HG03159 (cell line): ENCODE measurements around the gene KLHDC4.
"Not testable (repeated sequence)": the region's sequence is repeated elsewhere in the genome, so short reads cannot be mapped to it uniquely, and the experiment has no call there.

Experiments used
- ATAC-seq: cut with Tn5 transposase; IDR thresholded peaks from one replicate; pipeline ENCODE4 v1.9.1; 2021; ENCODE audit warnings: mild to moderate bottlenecking, moderate library complexity; ENCODE audit not compliant: unreplicated experiment

Gene KLHDC4

DNA sequence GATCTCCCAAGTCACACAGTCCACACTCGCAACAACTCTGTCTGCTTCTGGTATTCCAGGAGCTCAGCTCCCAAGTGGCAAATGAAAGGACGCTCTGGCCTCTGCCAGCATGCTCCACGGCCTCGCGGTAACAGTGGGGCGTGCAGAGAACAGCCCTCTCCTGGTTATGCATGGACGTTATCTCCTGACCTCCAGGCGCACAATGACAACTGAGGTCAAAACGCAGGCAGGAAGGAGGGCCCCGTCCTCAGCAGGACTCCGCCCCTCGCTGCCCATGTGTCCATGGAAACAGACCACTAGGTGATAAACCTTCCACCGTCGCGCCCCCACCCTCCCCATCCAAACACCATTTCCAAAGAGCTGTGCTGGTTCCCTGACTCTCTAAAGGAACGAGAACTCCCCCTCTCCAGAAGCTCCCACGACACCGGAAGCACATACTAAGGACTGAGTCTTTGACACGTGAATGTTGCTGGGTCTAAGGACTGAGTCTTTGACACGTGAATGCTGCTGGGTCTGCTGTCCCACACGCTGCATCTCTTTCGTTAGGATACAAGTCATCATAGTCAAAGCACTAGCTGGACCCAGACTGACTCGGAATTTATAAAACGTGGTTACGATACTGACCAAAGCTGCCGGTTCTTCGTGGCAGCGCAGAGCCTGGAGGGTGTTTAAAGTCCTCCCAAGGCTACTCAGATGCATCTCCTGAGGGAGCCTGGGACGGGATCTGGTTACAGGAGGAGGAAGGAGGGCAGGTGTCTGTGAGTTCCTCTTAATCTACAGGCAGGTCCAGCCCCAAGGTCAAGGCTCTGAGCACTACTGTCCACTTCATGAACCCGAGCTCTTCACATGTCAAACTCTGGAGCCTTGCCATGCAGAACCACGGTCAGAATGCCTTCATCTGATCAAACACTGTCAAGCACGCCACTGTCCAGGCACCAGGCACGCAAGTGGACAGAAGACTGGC is 43.9 kb downstream of the KLHDC4 start:
- no peak for ATAC-seq

DNA sequence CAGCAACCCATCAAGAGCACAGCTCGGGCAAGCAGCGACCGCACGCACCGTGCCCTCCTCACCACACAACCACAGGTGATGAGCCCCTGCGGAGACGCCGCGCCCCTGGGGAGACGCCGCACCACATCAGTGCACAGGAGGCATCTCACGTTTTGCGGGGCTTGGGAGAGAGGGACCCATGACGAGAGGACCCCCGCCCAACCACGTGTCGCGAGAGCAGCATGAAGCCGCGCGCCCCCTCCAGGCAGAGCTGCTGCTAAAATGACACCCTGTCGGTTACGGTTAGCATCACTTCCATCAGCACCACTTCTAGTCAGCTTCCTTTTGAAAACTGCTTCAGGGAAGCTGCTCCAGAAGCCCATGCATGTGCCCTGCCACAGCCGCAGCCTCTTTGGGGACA is 45.3 kb downstream of the KLHDC4 start:
- ATAC-seq = no peak

GRCh38 chr16:87718831-87719230 is 47.0 kb downstream of the KLHDC4 start:
- not testable (repeated sequence) for ATAC-seq

DNA sequence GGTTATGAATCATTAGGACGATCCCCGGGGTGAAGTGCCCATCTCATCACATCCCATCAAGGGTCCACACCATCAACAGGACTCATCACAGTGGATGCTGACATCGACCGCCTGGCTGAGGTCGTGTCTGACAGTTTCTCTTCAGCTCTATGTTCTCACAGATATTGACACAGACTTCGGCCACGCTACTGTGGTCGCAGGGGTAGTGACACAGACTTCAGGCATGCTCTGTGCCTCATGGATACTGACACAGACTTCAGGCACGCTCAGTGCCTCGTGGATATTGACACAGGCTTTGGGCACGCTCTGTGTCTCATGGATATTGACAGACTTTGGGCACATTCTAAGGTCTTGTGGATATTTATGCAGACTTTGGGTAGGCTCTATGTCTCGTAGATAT is 50.1 kb downstream of the KLHDC4 start:
- no peak for ATAC-seq

DNA sequence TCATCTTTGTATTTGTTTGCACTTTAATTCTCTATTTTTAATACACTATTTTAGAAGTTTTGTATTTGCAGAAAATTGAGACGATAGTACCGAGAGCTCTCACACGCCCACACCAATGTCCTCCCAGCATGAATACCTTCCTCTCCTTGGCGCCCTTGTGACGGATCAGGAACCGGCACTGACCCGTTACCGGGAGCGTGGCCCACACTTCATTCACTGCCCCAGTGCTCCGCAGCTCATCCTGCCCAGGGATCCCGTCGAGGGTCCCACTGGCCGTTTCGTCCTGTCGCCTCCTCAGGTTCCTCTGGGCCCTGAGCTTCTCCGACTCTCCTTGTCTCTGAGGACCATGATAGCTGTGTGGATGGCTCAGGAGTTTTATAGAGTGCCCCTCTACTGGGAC is 50.6 kb downstream of the KLHDC4 start:
- no peak for ATAC-seq

GRCh38 chr16:87713451-87714229 is 52.1 kb downstream of the KLHDC4 start:
- ATAC-seq = no peak

DNA sequence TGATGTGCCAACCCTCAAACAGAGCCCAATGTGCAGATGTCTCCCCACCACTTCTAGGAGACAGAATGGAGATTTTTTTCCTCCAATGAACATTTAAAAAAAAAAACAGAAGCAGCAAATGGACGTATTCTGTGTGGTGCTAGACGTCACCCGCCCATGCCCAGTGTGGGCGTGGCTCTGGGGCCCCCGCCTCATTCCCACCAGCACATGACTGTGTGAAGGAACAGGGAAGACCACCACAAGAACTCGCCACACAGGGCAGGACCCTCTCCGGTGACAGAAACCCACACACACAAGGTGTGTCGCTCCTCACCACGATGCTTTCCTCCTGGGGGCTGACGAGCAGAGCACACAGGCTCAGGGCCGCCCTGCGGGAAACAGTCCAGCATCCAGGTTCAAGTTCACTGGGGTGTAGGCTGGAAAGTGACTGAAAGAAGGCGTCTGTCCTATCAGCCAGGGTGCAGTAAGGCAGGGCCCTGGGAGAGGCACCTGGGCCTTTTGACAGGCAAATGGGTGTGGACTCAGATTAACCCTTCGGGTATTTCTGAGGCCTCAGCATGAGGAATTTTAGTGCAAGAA is 53.5 kb downstream of the KLHDC4 start:
- no peak for ATAC-seq

GRCh38 chr16:87710887-87711286 is 54.9 kb downstream of the KLHDC4 start:
- ATAC-seq = no peak

DNA sequence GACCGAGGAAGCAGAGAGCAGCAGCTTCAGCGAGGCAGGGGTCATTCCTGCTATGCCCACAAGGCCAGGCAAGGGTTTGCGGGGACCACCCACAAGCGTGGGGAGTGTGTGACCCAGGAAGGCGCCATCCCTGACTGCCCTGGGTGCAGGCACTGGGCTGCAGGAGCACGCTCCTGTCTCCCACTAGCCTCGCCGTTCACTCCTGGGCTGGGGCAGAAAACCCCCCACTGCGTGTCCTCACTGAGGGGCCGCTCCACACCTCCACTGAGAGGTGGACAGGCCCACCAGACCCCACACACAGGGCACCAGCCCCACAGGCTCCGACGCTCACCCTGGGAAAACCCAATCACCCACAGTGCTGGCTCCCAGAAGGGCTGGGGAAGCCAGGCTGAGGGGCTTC is 56.1 kb downstream of the KLHDC4 start:
- ATAC-seq = no peak

GRCh38 chr16:87708881-87709638 is 56.7 kb downstream of the KLHDC4 start:
- ATAC-seq = no peak

- ATAC-seq = no peak
These were observed 57.8 kb downstream of the KLHDC4 start for GRCh38 chr16:87707714-87708580.

GRCh38 chr16:87707097-87707496 is 58.7 kb downstream of the KLHDC4 start:
- no peak for ATAC-seq

DNA sequence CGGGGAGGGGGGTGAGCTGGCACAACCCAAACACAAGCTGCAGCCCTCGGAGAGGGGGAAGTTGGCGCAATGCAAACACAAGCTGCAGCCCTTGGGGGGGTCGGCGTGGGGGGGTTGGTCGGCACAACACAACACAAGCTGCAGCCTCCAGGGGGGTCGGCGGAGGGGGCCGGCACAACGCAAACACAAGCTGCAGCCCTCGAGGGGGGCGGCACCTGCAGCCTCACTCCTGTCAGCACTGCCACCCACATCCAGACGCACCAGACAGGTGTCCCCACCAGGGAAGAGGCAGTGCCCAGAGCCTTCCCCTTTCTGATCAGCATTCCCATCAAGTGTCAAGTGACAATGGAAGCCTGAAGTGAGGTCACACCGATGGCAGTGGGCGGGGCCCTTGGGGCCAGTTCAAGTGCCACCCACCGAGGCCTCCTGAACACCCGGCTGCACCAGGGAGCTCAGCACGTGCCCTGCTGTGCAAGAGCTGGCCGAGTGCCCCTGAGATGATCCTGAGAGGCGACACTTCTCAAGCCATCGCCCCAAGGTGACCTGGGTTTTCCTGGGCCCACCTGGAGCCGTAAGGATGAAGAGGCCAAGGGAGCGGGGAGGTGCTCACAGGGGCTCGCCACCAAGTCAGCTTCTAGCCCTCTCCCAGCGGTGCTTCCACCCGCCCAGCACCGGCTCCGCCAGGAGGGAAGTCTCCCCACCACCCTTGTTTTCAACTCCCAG is 59.3 kb downstream of the KLHDC4 start:
- no peak for ATAC-seq

GRCh38 chr16:87705771-87706277 is 60.0 kb downstream of the KLHDC4 start:
- ATAC-seq = no peak

DNA sequence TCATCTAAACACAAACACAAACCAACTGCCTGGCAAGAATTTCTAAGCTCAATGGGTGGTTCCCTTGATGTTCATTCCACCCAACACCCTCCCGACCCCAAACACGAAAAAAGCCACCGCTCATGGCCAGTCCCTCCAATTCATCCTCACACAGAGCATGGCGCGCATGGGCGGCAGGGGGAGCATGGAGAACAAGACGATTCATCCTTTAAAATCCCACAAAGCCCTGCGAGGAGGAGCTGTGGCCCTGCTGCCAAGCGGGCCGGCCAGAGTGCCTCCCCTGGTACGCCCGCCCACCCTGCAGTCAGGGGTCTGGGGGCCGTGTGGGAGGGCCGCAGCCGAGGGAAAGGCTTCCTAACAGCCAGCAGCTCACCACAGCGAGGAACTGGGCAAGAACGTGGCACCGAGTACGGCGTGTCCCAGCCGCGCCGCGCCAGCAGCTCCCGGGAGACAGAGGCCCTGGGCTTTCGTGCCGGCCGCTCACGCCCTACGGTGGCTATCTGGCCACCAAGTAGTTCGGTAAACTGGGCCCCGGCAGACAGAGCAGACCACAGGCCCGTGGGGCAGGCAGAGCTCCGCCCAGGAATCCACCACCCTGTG is 60.9 kb downstream of the KLHDC4 start:
- ATAC-seq = no peak

- ATAC-seq = no peak
These were observed 61.9 kb downstream of the KLHDC4 start for GRCh38 chr16:87703835-87704375.

DNA sequence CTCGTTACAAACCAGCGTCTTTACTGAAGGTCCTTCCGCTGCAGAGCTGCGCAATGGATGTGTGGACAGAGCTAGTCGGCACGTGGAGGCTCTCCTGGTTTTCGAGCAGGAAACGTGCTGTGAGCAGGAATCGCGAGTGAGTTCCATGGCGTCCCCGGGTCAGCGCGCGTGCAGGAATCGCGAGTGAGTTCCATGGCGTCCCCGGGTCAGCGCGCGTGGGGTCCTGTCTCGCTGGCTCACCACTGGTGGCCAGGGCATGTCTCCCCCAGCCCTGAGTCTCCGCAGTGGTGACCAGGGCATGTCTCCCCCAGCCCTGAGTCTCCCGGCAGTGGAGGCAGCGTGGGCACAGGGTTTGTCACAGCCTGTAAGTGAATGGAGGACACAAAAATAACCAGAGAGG is 62.7 kb downstream of the KLHDC4 start:
- no peak for ATAC-seq

GRCh38 chr16:87702325-87702811 is 63.4 kb downstream of the KLHDC4 start:
- no peak for ATAC-seq
